ENCODE results near the gene PKIB. TPM values are rescaled to one million over a fixed set of nuclear protein-coding genes. Genes with fewer than 3 reads are reported as not detected.

Gene PKIB
- total and polyA plus RNA-seq, 2 donors (not counting 3 experiments of a cell fraction or from before 2014, with no cell fraction given), result not detected

GRCh38 chr6:122722746-122723145 is 112.5 kb downstream of the PKIB start:
- H4K20me1 ChIP-seq (replicated peaks; ENCODE audit: control insufficient read depth, extremely low read depth, insufficient read depth, low read length), result no peaks in the 10 kb centered on the region
- DNase-seq (ENCODE audit: low read depth, low spot score), result no peak
- POLR2A ChIA-PET, result no interaction called here
- H3K27me3 ChIP-seq (ENCODE audit: control insufficient read depth in 2 of 2, insufficient read depth in 2 of 2, low read length in 2 of 2), result peaks cover 0 to 2% of the 10 kb centered on the region in 2 experiments
- no peak overlapping the region for H2AFZ ChIP-seq (ENCODE audit: low read depth, low read length)
- no peaks in the 10 kb centered on the region for H3K79me2 ChIP-seq (ENCODE audit: control insufficient read depth, insufficient read depth, low read length)
- intact Hi-C loops (cut with micrococcal nuclease), result no loop called here
- no peak overlapping the region for H3K4me2 ChIP-seq (ENCODE audit: insufficient read depth, low read length)
- no peak overlapping the region for H3K4me3 ChIP-seq (replicated peaks in 1 of 3; ENCODE audit: insufficient read depth in 1 of 3, low read depth in 1 of 3, low read length in 3 of 3)
- BruUV-seq (replicated peaks), result no TSS peak
- H3K9ac ChIP-seq (replicated peaks; ENCODE audit: extremely low read depth, insufficient read depth, low read length), result no peak overlapping the region
- CTCF ChIA-PET, result interaction anchor here (1.3 to 2.1 kb wide), 3 partner anchors 9 to 67 kb away, joined by 3 to 7 read pairs (median 3); partner anchors contain the start of gene SMPDL3A
- H3K4me1 ChIP-seq (ENCODE audit: control insufficient read depth, extremely low read depth, insufficient read depth, low read length), result no peaks in the 10 kb centered on the region
- dilution Hi-C loops (cut with MboI; ENCODE audit: extremely low pct_ligation_motif_present, low sequenced_read_pairs), result no loop called here
- no peak overlapping the region for H3K27ac ChIP-seq (ENCODE audit: insufficient read depth, low read depth, low read length)
- no peaks in the 10 kb centered on the region for H3K9me1 ChIP-seq (replicated peaks; ENCODE audit: control insufficient read depth, extremely low read depth, insufficient read depth, low read length)
- TF ChIP-seq EZH2 (IDR thresholded peaks at IDR 0.05; ENCODE audit: borderline replicate concordance, low read depth, low read length, severe bottlenecking), result no peak
- no peak for TF ChIP-seq JUN (IDR thresholded peaks at IDR 0.05; ENCODE audit: borderline replicate concordance, insufficient read depth, insufficient read length, low read depth)
- TF ChIP-seq FOS (IDR thresholded peaks at IDR 0.05; ENCODE audit: borderline replicate concordance, insufficient read depth, low read length), result no peak
- no peak for TF ChIP-seq MAX (IDR thresholded peaks at IDR 0.05; ENCODE audit: insufficient read depth, insufficient read length)
- no peak for TF ChIP-seq POLR2AphosphoS5 (IDR thresholded peaks at IDR 0.05; ENCODE audit: insufficient read depth, low read depth, low read length)
- TF ChIP-seq GATA2 (IDR thresholded peaks at IDR 0.05; ENCODE audit: insufficient read depth, insufficient read length, low read depth, low read length), result no peak
- TF ChIP-seq POLR2A (IDR thresholded peaks at IDR 0.05; ENCODE audit: low read depth, low read length), result no peak
- no peak for TF ChIP-seq CTCF (IDR thresholded peaks at IDR 0.05; ENCODE audit: extremely low read depth in 1 of 2, insufficient read depth in 1 of 2, low read depth in 1 of 2, low read length in 2 of 2)
- no peak for TF ChIP-seq MYC (IDR thresholded peaks at IDR 0.05; ENCODE audit: low read depth, low read length)
- no peaks in the 10 kb centered on the region for H3K9me3 ChIP-seq (replicated peaks; ENCODE audit: control insufficient read depth, insufficient read depth, low read length)
- FAIRE-seq, result no peak
- no peaks in the 10 kb centered on the region for H3K36me3 ChIP-seq (ENCODE audit: control insufficient read depth in 2 of 2, extremely low read depth in 1 of 2, insufficient read depth in 2 of 2, low read length in 2 of 2)

Data from endothelial cell of umbilical vein (primary cell).